GM19025 (cell line): Measurements from ENCODE around the gene CHST11.

Experiments used
- ATAC-seq: cut with Tn5 transposase; IDR thresholded peaks from one replicate; pipeline ENCODE4 v1.9.1; 2021; ENCODE audit warnings: mild to moderate bottlenecking, low read depth, moderate library complexity; ENCODE audit not compliant: unreplicated experiment

Gene CHST11

DNA sequence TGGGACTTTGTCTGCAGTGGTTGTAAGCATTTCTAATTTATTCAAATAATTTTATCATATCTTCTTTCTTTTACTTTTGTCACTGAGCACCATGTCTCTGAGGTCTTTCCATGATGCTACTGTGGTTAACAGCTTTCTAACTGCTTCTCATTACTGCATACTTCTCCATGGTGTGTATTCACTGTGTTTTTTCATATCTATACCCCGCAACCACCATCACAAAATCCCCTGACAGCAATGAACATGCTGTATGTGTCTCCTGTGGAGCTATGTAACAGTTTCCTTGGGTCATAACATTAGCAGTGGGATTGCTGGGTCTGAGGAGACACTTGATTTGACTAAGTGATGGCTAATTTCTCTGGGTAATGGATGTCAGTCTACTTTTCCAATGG lies 29.2 kb upstream of the CHST11 start:
- peak; percentile 61 for ATAC-seq

DNA sequence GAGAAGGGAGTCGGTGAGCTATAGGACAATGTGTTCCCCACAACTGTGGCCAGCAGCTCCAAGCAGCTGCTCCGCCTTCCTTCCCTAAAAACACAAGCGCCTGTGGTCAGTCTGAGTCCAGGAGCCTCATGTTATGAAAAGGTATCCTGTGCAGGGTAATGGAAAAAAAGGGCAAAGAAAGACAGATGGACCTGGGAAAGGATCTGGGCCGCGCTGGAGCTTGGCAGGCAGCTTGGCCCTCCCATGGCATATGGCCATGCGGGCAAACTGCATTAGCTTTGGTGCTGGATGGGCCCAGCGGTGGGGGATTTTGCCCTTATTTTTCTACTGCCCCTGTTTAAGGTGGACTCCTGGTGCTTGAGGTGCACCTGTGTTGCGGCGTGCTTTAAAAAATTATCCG lies 23.7 kb upstream of the CHST11 start:
- no peak for ATAC-seq

- ATAC-seq = no peak
Measured at GRCh38 chr12:104434129-104434528, 22.6 kb upstream of the CHST11 start.

DNA sequence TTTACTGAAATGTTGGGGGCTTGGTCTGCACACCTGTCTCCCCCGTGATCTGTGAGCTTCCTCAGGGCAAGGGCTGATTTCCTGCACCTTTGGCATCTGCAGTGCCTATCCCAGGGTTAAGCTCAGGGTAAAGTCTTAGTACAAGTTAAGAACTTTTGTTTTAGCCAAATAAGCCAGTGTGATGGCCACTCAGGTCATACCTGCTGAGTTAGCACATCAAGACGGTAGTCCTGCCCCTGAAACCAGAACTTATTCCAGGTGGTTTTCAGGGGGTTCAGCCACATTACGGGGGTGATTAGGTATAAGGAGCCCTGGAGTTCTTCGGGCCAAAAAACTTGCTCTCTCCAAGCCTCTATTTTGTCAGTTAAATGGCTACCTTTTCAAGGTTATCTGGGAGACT lies 21.6 kb upstream of the CHST11 start:
- ATAC-seq = no peak

DNA sequence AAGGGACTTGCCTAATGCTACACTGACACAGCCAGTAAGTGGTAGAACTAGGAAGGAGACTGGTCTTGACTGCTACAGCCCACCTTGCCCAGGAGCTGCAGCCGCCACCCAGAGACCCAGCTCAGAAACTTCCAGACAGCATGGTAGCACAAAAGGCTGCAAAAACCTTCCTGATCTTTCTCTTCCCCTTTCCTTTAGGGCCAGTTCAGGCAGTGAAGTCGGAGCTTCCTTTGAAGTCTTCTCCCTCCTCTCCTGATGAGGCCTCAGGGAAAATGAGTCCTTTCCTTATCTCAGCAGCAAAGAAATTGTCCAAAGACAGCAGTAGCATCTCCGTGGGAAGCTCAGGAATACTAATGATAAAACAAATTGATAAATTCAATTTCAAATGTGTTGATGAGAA lies 21.0 kb upstream of the CHST11 start:
- ATAC-seq = no peak

DNA sequence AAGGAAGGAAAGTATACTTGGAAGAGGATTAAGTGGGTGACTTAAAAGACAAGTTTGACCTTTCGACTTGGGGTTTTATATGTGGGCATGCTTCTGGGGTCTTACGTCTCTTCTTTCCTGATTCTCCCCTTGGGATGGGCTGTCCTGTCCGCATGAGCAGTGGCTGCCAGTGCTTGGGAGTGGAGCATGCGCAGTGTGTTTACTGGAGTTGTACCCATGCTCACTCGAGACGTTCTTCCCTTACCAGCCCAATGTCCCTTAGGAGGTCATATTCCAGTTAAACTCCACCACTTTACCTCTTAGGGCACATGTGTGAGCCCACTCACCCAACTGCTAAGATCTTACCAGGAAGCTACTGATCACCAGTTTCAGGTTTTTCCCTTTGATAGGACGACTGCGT lies 20.0 kb upstream of the CHST11 start:
- ATAC-seq = no peak

GRCh38 chr12:104438134-104438533 lies 18.6 kb upstream of the CHST11 start:
- no peak for ATAC-seq

- ATAC-seq = no peak
Measured at GRCh38 chr12:104439137-104439536, 17.6 kb upstream of the CHST11 start.

- no peak for ATAC-seq
Measured at GRCh38 chr12:104443008-104443407, 13.7 kb upstream of the CHST11 start.

DNA sequence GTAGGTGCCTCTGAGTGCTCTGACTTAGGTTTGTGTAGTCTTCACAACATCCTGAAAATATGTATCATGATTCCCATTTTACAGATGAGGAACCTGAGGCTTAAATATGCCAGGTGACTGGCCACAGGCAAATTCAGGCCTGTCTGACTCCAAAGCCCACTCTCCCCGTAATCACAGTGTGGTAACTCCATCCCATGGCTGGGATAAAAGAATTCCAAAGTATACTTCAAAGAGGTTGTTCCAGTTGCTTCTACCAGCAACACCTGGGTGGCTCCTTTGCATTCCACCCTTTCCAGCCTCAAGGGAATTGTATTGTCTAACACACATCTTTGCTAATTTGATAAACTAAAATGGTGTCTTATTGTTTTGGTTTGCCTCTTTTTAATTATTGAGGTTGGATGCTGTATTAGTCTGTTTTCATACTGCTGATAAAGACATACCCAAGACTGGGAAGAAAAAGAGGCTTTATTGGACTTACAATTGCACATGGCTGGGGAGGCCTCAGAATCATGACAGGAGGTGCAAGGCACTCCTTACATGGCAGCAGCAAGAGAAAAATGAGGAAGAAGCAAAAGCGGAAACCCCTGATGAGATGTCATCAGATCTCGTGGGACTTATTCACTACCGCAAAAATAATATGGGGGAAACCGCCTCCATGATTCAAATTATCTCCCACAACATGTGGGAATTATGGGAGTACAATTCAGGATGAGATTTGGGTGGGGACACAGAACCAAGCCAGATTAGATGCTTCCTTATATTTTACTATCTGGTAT lies 9.9 kb upstream of the CHST11 start:
- ATAC-seq = no peak

DNA sequence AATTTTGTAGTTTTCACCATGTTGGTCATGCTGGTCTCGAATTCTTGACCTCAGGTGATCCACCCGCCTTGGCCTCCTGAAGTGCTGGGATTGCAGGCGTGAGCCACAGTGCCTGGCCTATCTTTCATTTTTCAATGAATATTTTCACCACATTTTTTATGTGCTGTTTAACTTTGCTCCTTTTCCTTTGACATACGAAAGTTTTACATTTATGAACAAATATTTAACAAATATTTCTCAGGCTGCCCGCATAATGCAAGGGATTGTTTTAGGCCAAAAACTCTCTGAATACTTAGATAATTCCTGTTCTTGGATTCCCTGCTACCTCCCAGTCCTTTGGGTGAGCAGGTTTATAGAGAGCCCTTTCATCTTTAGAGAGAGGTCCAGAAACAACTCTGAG lies 8.7 kb upstream of the CHST11 start:
- no peak for ATAC-seq

DNA sequence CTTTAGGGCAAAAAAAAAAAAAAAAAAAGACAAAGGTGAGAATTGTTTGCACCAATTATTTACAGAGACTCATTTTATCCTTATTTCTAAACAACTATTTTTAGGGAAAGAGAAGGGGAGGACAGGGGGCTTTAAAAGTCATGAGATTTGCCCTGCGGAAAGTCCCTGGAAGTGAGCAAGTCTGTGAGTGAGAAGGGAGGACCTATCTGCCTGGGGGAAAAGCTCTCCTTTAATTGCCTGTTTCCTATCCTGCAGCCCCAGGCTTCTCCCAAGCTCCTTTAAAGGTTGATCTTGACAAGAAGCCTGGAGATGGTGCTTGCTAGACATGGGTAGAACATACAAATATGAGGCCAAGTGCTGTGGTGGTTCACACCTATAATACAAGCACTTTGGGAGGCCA lies 8.3 kb upstream of the CHST11 start:
- no peak for ATAC-seq

- ATAC-seq = no peak
Measured at GRCh38 chr12:104450700-104451099, 6.0 kb upstream of the CHST11 start.

- no peak for ATAC-seq
Measured at GRCh38 chr12:104452087-104452486, 4.7 kb upstream of the CHST11 start.

DNA sequence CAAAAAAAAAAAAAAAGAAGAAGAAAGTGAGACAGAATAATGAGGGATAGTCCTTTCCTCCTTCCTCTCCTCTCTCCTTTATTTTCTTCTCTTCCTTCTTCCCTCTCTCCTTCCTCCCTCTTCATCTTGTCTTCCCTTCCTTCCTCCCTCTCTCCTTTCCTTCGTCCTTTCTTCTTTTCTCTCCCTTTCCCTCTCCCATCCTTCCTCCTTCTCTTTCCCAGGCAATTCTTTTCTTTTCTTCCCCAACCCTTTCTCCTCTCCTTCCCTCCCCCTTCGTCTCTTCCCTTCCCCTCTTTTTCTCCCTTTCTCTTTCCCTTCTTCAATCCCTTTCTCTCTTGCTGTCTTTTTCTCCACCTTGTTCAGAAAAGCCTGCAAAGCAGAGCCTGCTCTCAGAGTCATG lies 3.6 kb upstream of the CHST11 start:
- no peak for ATAC-seq

GRCh38 chr12:104454997-104455396 lies 1.8 kb upstream of the CHST11 start:
- ATAC-seq = no peak

DNA sequence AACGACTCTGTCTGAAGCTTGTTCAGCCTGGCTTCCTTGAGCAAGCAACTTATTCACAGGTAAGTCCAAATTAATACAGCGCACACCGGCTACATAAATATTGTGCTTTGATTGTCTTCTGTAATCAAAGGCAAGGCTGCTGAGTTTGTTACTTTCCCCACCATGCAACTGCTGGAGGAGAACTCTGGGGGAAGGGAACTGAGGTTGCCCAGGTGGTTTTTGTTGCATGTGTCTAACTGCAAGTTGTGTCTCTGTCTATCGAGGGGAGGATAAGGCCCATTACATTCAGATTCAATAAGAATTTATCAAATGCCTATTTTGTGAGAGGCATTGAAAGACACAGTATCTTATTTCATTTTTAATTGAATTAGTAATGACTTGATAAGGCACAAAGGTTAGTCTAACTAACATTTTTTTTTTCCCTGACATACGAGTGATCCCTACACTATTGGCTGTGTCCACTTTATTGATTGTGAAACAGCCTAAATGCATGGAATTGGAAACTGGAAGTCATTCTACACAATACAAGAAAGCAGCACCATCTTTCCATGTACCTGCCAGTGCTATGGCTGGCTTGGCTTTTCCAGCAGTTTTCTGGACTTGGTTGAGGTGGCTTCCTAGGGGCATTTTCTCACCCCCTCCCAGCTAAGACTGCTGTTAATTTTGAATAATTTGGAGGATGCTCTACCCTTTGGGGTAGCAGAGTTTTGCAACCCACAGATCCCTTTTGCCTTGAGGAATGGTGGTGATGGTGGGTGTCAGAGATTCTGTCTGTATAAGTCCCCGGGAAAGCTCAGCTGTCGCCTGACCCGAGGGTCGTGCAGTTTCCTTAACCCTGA lies 951 bp upstream of the CHST11 start:
- no peak for ATAC-seq

GRCh38 chr12:104456950-104457745 lies 400 bp downstream of the CHST11 start:
- ATAC-seq = peak; percentile 31

GRCh38 chr12:104457746-104458693 lies 1.3 kb downstream of the CHST11 start:
- ATAC-seq = no peak
